Measurements from ENCODE around the gene RALY. TPM values are rescaled to one million over a fixed set of nuclear protein-coding genes. Genes with fewer than 3 reads are reported as not detected.

RALY gene
- total RNA-seq, 1 experiment from 2014 or later, result 119 TPM

- TF ChIP-seq, protein P1, sequence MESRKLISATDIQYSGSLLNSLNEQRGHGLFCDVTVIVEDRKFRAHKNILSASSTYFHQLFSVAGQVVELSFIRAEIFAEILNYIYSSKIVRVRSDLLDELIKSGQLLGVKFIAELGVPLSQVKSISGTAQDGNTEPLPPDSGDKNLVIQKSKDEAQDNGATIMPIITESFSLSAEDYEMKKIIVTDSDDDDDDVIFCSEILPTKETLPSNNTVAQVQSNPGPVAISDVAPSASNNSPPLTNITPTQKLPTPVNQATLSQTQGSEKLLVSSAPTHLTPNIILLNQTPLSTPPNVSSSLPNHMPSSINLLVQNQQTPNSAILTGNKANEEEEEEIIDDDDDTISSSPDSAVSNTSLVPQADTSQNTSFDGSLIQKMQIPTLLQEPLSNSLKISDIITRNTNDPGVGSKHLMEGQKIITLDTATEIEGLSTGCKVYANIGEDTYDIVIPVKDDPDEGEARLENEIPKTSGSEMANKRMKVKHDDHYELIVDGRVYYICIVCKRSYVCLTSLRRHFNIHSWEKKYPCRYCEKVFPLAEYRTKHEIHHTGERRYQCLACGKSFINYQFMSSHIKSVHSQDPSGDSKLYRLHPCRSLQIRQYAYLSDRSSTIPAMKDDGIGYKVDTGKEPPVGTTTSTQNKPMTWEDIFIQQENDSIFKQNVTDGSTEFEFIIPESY (IDR thresholded peaks at IDR 0.05; ENCODE audit: extremely low read depth, insufficient replicate concordance, low read length), result no peak
- no peak for TF ChIP-seq SP1 (IDR thresholded peaks at IDR 0.05; ENCODE audit: low read depth)
These were observed 96.9 kb downstream of the RALY start (continued) for GRCh38 chr20:34090645-34091044.

GRCh38 chr20:34091637-34092200 lies 98.0 kb downstream of the RALY start:
- H3K79me2 ChIP-seq (ENCODE audit: insufficient read depth, low read length), result peaks cover 74% of the 10 kb centered on the region
- no peaks in the 10 kb centered on the region for H3K9me3 ChIP-seq (ENCODE audit: control insufficient read depth in 1 of 2, insufficient read depth in 1 of 2, low read depth in 1 of 2, low read length in 2 of 2)
- DNase-seq (ENCODE audit: low read depth, low spot score) (no peak), ATAC-seq (no peak)
- peaks cover 11% of the 10 kb centered on the region; the same call in 1 of the 2 replicates for H4K20me1 ChIP-seq (ENCODE audit: insufficient read depth)
- intact Hi-C loops (cut with micrococcal nuclease), result no loop called here
- peaks cover 56 to 76% of the 10 kb centered on the region in 2 experiments for H3K36me3 ChIP-seq (ENCODE audit: control insufficient read depth in 1 of 2, insufficient read depth in 2 of 2, low read length in 2 of 2)
- H2AFZ ChIP-seq (ENCODE audit: low read depth, low read length, poor library complexity, severe bottlenecking), result no peak overlapping the region
- no peaks in the 10 kb centered on the region for H3K4me1 ChIP-seq (ENCODE audit: control insufficient read depth in 1 of 2, insufficient read depth in 2 of 2, low read length in 2 of 2)
- no peak overlapping the region for H3K4me2 ChIP-seq (ENCODE audit: low read length)
- no peaks in the 10 kb centered on the region for H3K9me2 ChIP-seq (ENCODE audit: insufficient read depth)
- RAD21 ChIA-PET (ENCODE audit: low non-redundant PET in 1 of 2, low total read pairs in 2 of 2, uncharacterized antibody in 2 of 2, unreplicated experiment in 2 of 2), result no interaction called here
- H3K27me3 ChIP-seq (ENCODE audit: insufficient read depth, low read length), result no peaks in the 10 kb centered on the region
- H3K9ac ChIP-seq (ENCODE audit: low read length), result no peak overlapping the region
- TF ChIP-seq, protein P1 (IDR thresholded peaks at IDR 0.05; ENCODE audit: extremely low read depth, insufficient replicate concordance, low read length), result no peak
- TF ChIP-seq EZH2phosphoT487 (IDR thresholded peaks at IDR 0.05; ENCODE audit: borderline replicate concordance) (no peak), ATF3 (IDR thresholded peaks at IDR 0.05) (no peak), RAD21 (IDR thresholded peaks at IDR 0.05; ENCODE audit: low read depth) (no peak), CTCF (IDR thresholded peaks at IDR 0.05 in 2 of 3, conservative IDR thresholded peaks at IDR 0.05 in 1 of 3; ENCODE audit: borderline replicate concordance in 1 of 3, insufficient read depth in 1 of 3, low read depth in 2 of 3, low read length in 2 of 3) (no peak), FOSL1 (IDR thresholded peaks at IDR 0.05; ENCODE audit: low read depth) (no peak)
- CTCF ChIA-PET, result no interaction called here
- no peak overlapping the region for H3K4me3 ChIP-seq (replicated peaks in 1 of 2; ENCODE audit: low read depth in 1 of 2, low read length in 2 of 2)
- no TSS peak for BruUV-seq (replicated peaks)
- POLR2A ChIA-PET, result no interaction called here
- no peak overlapping the region for H3K27ac ChIP-seq (ENCODE audit: low read depth, low read length)

Measured in HCT116 (cell line).